ENCODE data around the gene KCTD5.
"Not testable (repeated sequence)": the region's sequence is repeated elsewhere in the genome, so short reads cannot be mapped to it uniquely, and the experiment has no call there.

DNA sequence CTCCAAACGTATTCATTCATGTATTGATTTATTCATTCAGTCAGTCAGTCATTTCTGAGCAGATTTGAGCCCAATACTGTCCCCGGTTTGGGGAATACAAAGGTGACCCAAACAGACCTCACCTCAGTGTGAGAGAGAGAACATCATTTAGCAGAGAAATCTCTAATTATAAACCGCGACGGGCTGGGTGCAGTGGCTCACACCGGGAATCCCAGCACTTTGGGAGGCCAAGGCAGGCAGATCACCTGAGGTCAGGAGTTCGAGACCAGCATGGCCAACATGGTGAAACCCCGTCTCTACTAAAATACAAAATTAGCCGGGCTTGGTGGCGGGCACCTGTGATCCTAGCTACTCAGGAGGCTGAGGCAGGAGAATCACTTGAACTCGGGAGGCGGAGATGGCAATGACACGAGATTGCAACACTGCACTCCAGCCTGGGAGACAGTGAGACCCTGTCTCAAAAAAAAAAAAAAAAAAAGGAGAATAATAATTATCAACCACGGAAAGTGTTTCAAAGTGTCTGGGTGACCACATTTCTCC is 39.4 kb downstream of the KCTD5 start:
- TF ChIP-seq SALL2 (tag by site-specific recombination; IDR thresholded peaks at IDR 0.05; ENCODE audit: borderline replicate concordance); WT1 (tag by site-specific recombination; IDR thresholded peaks at IDR 0.05); ZNF404 (tag by site-specific recombination; IDR thresholded peaks at IDR 0.05); ZNF629 (tag by site-specific recombination; IDR thresholded peaks at IDR 0.05); ZNF707 (tag by site-specific recombination; IDR thresholded peaks at IDR 0.05); SETDB1 (IDR thresholded peaks at IDR 0.05; ENCODE audit: insufficient read length, low read length): not testable (repeated sequence)
- TF ChIP-seq, protein P1, sequence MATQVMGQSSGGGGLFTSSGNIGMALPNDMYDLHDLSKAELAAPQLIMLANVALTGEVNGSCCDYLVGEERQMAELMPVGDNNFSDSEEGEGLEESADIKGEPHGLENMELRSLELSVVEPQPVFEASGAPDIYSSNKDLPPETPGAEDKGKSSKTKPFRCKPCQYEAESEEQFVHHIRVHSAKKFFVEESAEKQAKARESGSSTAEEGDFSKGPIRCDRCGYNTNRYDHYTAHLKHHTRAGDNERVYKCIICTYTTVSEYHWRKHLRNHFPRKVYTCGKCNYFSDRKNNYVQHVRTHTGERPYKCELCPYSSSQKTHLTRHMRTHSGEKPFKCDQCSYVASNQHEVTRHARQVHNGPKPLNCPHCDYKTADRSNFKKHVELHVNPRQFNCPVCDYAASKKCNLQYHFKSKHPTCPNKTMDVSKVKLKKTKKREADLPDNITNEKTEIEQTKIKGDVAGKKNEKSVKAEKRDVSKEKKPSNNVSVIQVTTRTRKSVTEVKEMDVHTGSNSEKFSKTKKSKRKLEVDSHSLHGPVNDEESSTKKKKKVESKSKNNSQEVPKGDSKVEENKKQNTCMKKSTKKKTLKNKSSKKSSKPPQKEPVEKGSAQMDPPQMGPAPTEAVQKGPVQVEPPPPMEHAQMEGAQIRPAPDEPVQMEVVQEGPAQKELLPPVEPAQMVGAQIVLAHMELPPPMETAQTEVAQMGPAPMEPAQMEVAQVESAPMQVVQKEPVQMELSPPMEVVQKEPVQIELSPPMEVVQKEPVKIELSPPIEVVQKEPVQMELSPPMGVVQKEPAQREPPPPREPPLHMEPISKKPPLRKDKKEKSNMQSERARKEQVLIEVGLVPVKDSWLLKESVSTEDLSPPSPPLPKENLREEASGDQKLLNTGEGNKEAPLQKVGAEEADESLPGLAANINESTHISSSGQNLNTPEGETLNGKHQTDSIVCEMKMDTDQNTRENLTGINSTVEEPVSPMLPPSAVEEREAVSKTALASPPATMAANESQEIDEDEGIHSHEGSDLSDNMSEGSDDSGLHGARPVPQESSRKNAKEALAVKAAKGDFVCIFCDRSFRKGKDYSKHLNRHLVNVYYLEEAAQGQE (tag by site-specific recombination; IDR thresholded peaks at IDR 0.05) = not testable (repeated sequence)
- TF ChIP-seq, protein P2, sequence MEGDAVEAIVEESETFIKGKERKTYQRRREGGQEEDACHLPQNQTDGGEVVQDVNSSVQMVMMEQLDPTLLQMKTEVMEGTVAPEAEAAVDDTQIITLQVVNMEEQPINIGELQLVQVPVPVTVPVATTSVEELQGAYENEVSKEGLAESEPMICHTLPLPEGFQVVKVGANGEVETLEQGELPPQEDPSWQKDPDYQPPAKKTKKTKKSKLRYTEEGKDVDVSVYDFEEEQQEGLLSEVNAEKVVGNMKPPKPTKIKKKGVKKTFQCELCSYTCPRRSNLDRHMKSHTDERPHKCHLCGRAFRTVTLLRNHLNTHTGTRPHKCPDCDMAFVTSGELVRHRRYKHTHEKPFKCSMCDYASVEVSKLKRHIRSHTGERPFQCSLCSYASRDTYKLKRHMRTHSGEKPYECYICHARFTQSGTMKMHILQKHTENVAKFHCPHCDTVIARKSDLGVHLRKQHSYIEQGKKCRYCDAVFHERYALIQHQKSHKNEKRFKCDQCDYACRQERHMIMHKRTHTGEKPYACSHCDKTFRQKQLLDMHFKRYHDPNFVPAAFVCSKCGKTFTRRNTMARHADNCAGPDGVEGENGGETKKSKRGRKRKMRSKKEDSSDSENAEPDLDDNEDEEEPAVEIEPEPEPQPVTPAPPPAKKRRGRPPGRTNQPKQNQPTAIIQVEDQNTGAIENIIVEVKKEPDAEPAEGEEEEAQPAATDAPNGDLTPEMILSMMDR (tag by site-specific recombination; IDR thresholded peaks at IDR 0.05) = not testable (repeated sequence)
- TF ChIP-seq, protein P3, sequence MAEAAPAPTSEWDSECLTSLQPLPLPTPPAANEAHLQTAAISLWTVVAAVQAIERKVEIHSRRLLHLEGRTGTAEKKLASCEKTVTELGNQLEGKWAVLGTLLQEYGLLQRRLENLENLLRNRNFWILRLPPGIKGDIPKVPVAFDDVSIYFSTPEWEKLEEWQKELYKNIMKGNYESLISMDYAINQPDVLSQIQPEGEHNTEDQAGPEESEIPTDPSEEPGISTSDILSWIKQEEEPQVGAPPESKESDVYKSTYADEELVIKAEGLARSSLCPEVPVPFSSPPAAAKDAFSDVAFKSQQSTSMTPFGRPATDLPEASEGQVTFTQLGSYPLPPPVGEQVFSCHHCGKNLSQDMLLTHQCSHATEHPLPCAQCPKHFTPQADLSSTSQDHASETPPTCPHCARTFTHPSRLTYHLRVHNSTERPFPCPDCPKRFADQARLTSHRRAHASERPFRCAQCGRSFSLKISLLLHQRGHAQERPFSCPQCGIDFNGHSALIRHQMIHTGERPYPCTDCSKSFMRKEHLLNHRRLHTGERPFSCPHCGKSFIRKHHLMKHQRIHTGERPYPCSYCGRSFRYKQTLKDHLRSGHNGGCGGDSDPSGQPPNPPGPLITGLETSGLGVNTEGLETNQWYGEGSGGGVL (tag by site-specific recombination; IDR thresholded peaks at IDR 0.05) = 0 out of 2 replicates have a peak, but pooled peaks have one; percentile 9
- TF ChIP-seq, protein P4, sequence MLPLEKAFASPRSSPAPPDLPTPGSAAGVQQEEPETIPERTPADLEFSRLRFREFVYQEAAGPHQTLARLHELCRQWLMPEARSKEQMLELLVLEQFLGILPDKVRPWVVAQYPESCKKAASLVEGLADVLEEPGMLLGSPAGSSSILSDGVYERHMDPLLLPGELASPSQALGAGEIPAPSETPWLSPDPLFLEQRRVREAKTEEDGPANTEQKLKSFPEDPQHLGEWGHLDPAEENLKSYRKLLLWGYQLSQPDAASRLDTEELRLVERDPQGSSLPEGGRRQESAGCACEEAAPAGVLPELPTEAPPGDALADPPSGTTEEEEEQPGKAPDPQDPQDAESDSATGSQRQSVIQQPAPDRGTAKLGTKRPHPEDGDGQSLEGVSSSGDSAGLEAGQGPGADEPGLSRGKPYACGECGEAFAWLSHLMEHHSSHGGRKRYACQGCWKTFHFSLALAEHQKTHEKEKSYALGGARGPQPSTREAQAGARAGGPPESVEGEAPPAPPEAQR (tag by site-specific recombination; IDR thresholded peaks at IDR 0.05) = not testable (repeated sequence)
